HK-2 (cell line): ENCODE results near the gene C11orf68.
"Not testable (repeated sequence)": the region's sequence is repeated elsewhere in the genome, so short reads cannot be mapped to it uniquely, and the experiment has no call there.

Experiments
- DNase-seq: peaks from one replicate; pipeline ENCODE4 v3.0.0-alpha.2; 2018; ENCODE audit not compliant: unreplicated experiment

C11orf68 gene

GRCh38 chr11:65915101-65915820 is 3.6 kb downstream of the C11orf68 start:
- DNase-seq = no peak

GRCh38 chr11:65912845-65913244 is 6.0 kb downstream of the C11orf68 start:
- DNase-seq = peak; percentile 67

GRCh38 chr11:65911682-65912568 is 6.9 kb downstream of the C11orf68 start:
- DNase-seq = peak; percentile 85

GRCh38 chr11:65907878-65908277 is 11.0 kb downstream of the C11orf68 start:
- no peak for DNase-seq

- no peak for DNase-seq
Measured at GRCh38 chr11:65906602-65907001, 12.3 kb downstream of the C11orf68 start.

- no peak for DNase-seq
Measured at GRCh38 chr11:65903715-65904114, 15.1 kb downstream of the C11orf68 start.

- peak; percentile 80 for DNase-seq
Measured at GRCh38 chr11:65903068-65903481, 15.8 kb downstream of the C11orf68 start.

- no peak for DNase-seq
Measured at GRCh38 chr11:65900899-65901180, 18.0 kb downstream of the C11orf68 start.

GRCh38 chr11:65900125-65900898 is 18.6 kb downstream of the C11orf68 start, which contains the start of gene FOSL1:
FOSL1 (minus strand) TSS chr11:65900388; CDS start chr11:65900339, 49 bp downstream.
- peak; percentile 92 for DNase-seq

GRCh38 chr11:65899356-65900124 is 19.3 kb downstream of the C11orf68 start:
- DNase-seq = peak; percentile 81

GRCh38 chr11:65898656-65899355 is 20.1 kb downstream of the C11orf68 start:
- no peak for DNase-seq

GRCh38 chr11:65897020-65897471 is 21.8 kb downstream of the C11orf68 start:
- no peak for DNase-seq

- no peak for DNase-seq
Measured at GRCh38 chr11:65896034-65896999, 22.5 kb downstream of the C11orf68 start.

- no peak for DNase-seq
Measured at GRCh38 chr11:65895482-65895981, 23.3 kb downstream of the C11orf68 start.

GRCh38 chr11:65894034-65894591 is 24.7 kb downstream of the C11orf68 start:
- no peak for DNase-seq

GRCh38 chr11:65892661-65893317 is 26.1 kb downstream of the C11orf68 start:
- DNase-seq = no peak

- DNase-seq = not testable (repeated sequence)
Measured at GRCh38 chr11:65892137-65892540, 26.7 kb downstream of the C11orf68 start.
